ENCODE data around the gene LRRN2. TPM values are rescaled to one million over a fixed set of nuclear protein-coding genes. Genes with fewer than 3 reads are reported as not detected.

Gene LRRN2
- total and polyA plus RNA-seq, 9 donors: 0.23 to 9.7 (median 3.7) TPM

- Histone ChIP-seq H3K9me3 (no peaks in the 10 kb centered on the region), H3K4me3 (no peak overlapping the region), H3K4me1 (ENCODE audit: insufficient read depth) (no peaks in the 10 kb centered on the region), H3K36me3 (no peaks in the 10 kb centered on the region), H3K27ac (no peak overlapping the region), H3K27me3 (no peaks in the 10 kb centered on the region)
- intact Hi-C loops (cut with DNase I): no loop called here
- no peak for DNase-seq
- TF ChIP-seq EP300 (IDR thresholded peaks at IDR 0.05) (no peak), POLR2A (IDR thresholded peaks at IDR 0.05) (no peak), CTCF (IDR thresholded peaks at IDR 0.05) (no peak)
- 85 to 93% (median 92%) methylated on average over 3 of the region's 3 CpGs for WGBS, 3 donors
These were observed 40.3 kb downstream of the LRRN2 start for GRCh38 chr1:204645251-204645650.

DNA sequence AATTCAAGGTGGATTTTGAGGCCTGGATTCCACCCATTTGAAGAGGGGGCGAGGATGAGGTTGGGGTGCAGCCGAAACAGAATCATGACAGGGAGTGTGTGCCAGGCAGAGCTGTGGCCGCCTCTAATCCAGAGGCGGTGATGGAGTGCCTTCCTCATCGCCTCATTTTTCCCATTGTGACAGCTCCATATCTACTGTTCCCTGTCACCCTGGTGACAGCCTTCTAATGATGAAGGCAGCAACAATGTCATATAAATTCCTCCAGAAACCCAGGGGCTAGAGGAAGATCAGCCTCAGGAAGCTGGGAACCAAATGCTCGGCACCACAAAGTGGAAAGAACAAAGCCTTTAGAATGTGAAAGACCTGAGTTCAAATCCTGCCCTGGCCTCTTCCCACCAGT, 42.0 kb downstream of the LRRN2 start:
- WGBS, 3 donors: 94 to 97% (median 95%) methylated on average over 6 of the region's 6 CpGs
- TF ChIP-seq CTCF (IDR thresholded peaks at IDR 0.05) (no peak), POLR2A (IDR thresholded peaks at IDR 0.05) (no peak), EP300 (IDR thresholded peaks at IDR 0.05) (no peak)
- intact Hi-C loops (cut with DNase I): no loop called here

DNA sequence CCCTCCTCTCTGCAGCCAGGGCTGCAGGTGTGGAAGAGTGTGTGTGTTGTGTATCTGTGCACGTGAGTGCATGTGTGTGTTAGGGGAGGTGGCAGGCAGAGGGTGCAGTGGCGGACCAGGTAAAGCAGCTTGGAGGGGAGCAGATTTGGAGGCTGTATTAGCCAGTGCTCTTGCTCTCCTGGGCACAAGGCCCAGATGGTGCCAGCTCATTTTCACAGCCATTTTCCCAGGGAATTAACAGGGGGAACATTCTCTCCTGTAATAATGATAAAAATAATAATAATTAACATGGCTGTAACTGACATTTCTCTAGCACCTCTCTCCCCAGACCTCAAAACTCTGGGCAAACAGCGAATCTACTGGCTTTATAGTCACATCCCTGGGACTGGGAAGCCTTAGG, 43.6 kb downstream of the LRRN2 start:
- H3K4me3 ChIP-seq: no peak overlapping the region
- no peaks in the 10 kb centered on the region for H3K4me1 ChIP-seq (ENCODE audit: insufficient read depth)
- WGBS, 3 donors: 85 to 94% (median 93%) methylated on average over 3 of the region's 3 CpGs
- TF ChIP-seq POLR2A (IDR thresholded peaks at IDR 0.05) (no peak), CTCF (IDR thresholded peaks at IDR 0.05) (no peak), EP300 (IDR thresholded peaks at IDR 0.05) (no peak)
- no peak for DNase-seq
- intact Hi-C loops (cut with DNase I): no loop called here
- H3K9me3 ChIP-seq: no peaks in the 10 kb centered on the region
- no peak overlapping the region for H3K27ac ChIP-seq
- H3K36me3 ChIP-seq: no peaks in the 10 kb centered on the region
- H3K27me3 ChIP-seq: no peaks in the 10 kb centered on the region

More for the DNA sequence above, 42.0 kb downstream of the LRRN2 start:
- Histone ChIP-seq H3K36me3 (no peaks in the 10 kb centered on the region), H3K4me1 (ENCODE audit: insufficient read depth) (no peaks in the 10 kb centered on the region), H3K27me3 (no peaks in the 10 kb centered on the region), H3K27ac (no peak overlapping the region), H3K4me3 (no peak overlapping the region), H3K9me3 (no peaks in the 10 kb centered on the region)
- no peak for DNase-seq

GRCh38 chr1:204641455-204641854, 44.1 kb downstream of the LRRN2 start:
- WGBS, 3 donors: 80 to 97% (median 93%) methylated on average over 1 of the region's 1 CpG
- Histone ChIP-seq H3K27ac (no peak overlapping the region), H3K4me3 (no peak overlapping the region), H3K9me3 (no peaks in the 10 kb centered on the region), H3K36me3 (no peaks in the 10 kb centered on the region), H3K4me1 (ENCODE audit: insufficient read depth) (no peaks in the 10 kb centered on the region), H3K27me3 (no peaks in the 10 kb centered on the region)
- DNase-seq: no peak
- TF ChIP-seq POLR2A (IDR thresholded peaks at IDR 0.05) (no peak), EP300 (IDR thresholded peaks at IDR 0.05) (no peak), CTCF (IDR thresholded peaks at IDR 0.05) (no peak)
- intact Hi-C loops (cut with DNase I): no loop called here

DNA sequence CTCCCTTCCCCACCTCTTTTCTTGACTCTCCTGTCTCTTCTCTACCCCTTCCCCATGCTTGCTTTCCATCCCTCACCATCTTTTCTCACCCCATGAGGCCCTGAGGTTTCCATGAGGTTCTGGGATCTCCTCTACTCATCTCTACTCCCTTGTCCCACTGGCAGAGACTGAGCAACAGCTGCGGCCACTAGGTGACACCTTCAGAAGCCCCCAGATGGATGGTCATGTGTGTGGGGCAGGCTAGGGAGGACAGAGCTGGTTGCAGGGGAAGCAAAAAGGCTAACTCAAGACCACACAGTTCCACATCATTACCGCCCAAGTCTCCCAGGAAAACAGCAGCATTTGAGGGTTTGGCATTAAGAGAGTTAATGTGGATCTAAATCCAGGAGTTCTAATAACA, 45.0 kb downstream of the LRRN2 start:
- intact Hi-C loops (cut with DNase I): no loop called here
- H3K27ac ChIP-seq: no peak overlapping the region
- TF ChIP-seq POLR2A (IDR thresholded peaks at IDR 0.05) (no peak), CTCF (IDR thresholded peaks at IDR 0.05) (no peak), EP300 (IDR thresholded peaks at IDR 0.05) (no peak)
- DNase-seq: no peak
- no peaks in the 10 kb centered on the region for H3K27me3 ChIP-seq
- 42 to 90% (median 70%) methylated on average over 2 of the region's 2 CpGs for WGBS, 3 donors
- no peaks in the 10 kb centered on the region for H3K36me3 ChIP-seq
- H3K4me1 ChIP-seq (ENCODE audit: insufficient read depth): no peaks in the 10 kb centered on the region
- H3K4me3 ChIP-seq: no peak overlapping the region
- no peaks in the 10 kb centered on the region for H3K9me3 ChIP-seq
